ENCODE data around the gene SPRYD4.
"Not testable (repeated sequence)": the region's sequence is repeated elsewhere in the genome, so short reads cannot be mapped to it uniquely, and the experiment has no call there.

SPRYD4 gene

GRCh38 chr12:56434828-56435227 is 33.5 kb upstream of the SPRYD4 start:
- H3K27me3 Mint-ChIP-seq (ENCODE audit: low read depth): no peaks in the 10 kb centered on the region
- no peaks in the 10 kb centered on the region for H3K9me3 Mint-ChIP-seq
- peaks cover 13% of the 10 kb centered on the region for H3K36me3 Mint-ChIP-seq (ENCODE audit: low read depth)
- H3K4me3 Mint-ChIP-seq: no peak overlapping the region
- H3K4me1 Mint-ChIP-seq: no peaks in the 10 kb centered on the region
- no peak overlapping the region for H3K27ac Mint-ChIP-seq
- TF ChIP-seq, protein P1, sequence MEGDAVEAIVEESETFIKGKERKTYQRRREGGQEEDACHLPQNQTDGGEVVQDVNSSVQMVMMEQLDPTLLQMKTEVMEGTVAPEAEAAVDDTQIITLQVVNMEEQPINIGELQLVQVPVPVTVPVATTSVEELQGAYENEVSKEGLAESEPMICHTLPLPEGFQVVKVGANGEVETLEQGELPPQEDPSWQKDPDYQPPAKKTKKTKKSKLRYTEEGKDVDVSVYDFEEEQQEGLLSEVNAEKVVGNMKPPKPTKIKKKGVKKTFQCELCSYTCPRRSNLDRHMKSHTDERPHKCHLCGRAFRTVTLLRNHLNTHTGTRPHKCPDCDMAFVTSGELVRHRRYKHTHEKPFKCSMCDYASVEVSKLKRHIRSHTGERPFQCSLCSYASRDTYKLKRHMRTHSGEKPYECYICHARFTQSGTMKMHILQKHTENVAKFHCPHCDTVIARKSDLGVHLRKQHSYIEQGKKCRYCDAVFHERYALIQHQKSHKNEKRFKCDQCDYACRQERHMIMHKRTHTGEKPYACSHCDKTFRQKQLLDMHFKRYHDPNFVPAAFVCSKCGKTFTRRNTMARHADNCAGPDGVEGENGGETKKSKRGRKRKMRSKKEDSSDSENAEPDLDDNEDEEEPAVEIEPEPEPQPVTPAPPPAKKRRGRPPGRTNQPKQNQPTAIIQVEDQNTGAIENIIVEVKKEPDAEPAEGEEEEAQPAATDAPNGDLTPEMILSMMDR (IDR thresholded peaks at IDR 0.05; ENCODE audit: unreplicated experiment in 3 of 3): no peak

DNA sequence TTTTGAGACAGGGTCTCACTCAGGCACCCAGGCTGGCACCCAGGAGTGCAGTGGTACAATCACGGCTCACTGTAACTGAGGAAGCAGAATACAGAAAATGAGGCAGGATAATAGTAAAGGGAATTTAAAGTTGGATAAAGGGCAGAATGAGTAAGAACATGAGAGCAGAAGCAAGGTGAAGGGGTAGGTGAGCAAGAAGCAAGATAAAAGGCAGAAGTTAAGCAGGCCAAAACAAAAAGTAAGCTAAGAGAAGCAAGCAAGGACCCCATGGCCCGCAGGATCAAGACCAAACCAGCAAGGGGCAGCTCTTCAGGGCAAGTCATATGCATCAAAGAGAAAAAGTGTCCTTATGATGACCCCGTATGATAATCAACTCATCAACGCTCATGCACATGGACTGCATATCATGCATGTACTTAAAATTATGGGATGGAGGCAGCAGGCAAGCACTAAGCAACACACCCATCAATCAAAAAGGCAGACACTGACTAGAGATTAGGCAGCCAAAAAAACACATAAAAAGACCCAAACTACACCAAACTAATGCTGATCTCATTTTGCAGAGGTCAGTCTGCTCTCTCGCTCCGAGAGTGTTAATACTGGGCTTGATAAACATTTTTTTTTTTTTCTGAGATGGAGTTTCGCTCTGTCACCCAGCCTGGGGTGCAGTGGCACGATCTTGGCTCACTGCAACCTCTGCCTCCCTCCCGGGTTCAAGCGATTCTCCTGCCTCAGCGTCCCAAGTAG is 30.8 kb upstream of the SPRYD4 start:
- H3K27me3 Mint-ChIP-seq (ENCODE audit: low read depth): no peaks in the 10 kb centered on the region
- no peaks in the 10 kb centered on the region for H3K9me3 Mint-ChIP-seq
- H3K4me1 Mint-ChIP-seq: no peaks in the 10 kb centered on the region
- no peak overlapping the region for H3K4me3 Mint-ChIP-seq
- TF ChIP-seq, protein P1 (IDR thresholded peaks at IDR 0.05; ENCODE audit: unreplicated experiment in 3 of 3): no peak
- H3K36me3 Mint-ChIP-seq (ENCODE audit: low read depth): peaks cover 10% of the 10 kb centered on the region
- H3K27ac Mint-ChIP-seq: peak overlapping the region in 2 of 3 experiments; percentile 2 to 13

DNA sequence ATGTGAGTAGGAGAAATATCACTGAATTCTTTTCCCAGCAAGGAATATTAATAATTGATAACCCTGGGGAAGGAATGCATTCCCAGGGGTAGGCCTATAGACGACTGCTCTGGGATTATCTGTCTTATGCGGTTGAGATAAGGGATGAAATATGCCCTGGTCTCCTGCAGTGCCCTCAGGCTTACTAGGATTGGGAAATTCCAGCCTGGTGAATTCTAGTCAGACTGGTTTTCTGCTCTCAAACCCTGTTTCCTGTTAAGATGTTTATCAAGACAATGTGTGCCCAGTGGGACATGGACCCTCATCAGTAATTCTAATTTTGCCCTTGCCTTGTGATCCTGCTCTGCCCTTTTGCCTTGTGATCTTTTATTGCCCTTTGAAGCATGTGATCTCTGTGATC is 25.2 kb upstream of the SPRYD4 start:
- peaks cover 42% of the 10 kb centered on the region for H3K36me3 Mint-ChIP-seq (ENCODE audit: low read depth)
- not testable (repeated sequence) for H3K27me3 Mint-ChIP-seq (ENCODE audit: low read depth); H3K4me3 Mint-ChIP-seq; H3K4me1 Mint-ChIP-seq
- peaks cover 13% of the 10 kb centered on the region for H3K9me3 Mint-ChIP-seq
- peak overlapping the region in 1 of 3 experiments; percentile 13 for H3K27ac Mint-ChIP-seq

DNA sequence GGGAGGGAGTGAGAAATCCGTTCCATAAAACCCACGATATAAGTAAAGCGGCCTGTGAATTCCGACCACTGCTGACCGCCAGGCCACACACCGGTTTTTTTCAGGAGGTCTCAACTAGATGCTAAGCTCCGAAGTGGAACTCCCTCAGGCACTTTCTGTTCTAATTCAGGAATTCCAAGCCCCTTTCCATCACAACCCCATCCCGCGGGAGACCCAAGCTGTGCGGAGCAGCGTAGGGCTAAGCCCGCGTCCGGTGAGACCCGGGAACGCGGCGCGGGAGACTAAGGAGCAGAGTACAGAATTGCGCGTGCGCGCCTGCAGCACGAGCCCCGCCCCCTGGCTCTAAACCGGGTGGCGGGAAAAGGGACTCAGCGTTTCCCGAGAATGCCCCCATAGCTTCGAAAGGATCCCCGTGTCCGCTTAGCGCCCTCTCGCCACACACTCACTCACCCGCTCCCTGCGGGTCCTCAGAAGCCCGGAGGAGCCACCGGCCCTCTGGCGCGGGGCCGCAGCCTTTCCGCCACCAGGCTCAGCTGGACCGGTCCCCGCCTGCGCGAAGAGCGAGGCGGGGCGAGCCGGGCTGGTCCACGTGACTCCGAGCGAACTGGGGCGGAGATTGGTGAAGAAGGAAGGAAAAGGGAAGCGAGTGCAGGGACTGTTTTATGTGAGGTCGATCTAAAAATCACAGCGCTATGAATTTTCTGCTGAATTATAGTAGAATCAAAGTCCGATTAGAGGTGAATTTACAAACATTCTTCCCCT is 19.3 kb upstream of the SPRYD4 start, which contains the start of gene TIMELESS:
TIMELESS (minus strand) TSS at position 567 of the 762 bp plus-strand sequence. CDS start 15,256 bp downstream, outside the sequence.
- peaks cover 25% of the 10 kb centered on the region for H3K36me3 Mint-ChIP-seq (ENCODE audit: low read depth)
- peak within 1 kb of the TSS; percentile 97 to 99 (median 99) for H3K27ac Mint-ChIP-seq
- peaks cover 8% of the 10 kb centered on the region for H3K9me3 Mint-ChIP-seq
- peak within 1 kb of the TSS; percentile 90 to 94 (median 92) for H3K4me3 Mint-ChIP-seq
- peaks cover 39% of the 10 kb centered on the region for H3K4me1 Mint-ChIP-seq
- TF ChIP-seq, protein P1 (IDR thresholded peaks at IDR 0.05; ENCODE audit: unreplicated experiment in 3 of 3): no peak
- no peaks in the 10 kb centered on the region for H3K27me3 Mint-ChIP-seq (ENCODE audit: low read depth)

- TF ChIP-seq, protein P1 (IDR thresholded peaks at IDR 0.05; ENCODE audit: unreplicated experiment in 3 of 3): no peak
- Mint-ChIP-seq H3K27ac (peak overlapping the region; percentile 97 to 99 (median 99)), H3K27me3 (ENCODE audit: low read depth) (no peaks in the 10 kb centered on the region), H3K4me3 (peak overlapping the region; percentile 90 to 94 (median 92)), H3K4me1 (peaks cover 39% of the 10 kb centered on the region), H3K9me3 (peaks cover 4% of the 10 kb centered on the region), H3K36me3 (ENCODE audit: low read depth) (peaks cover 20% of the 10 kb centered on the region)
These were observed 18.8 kb upstream of the SPRYD4 start for GRCh38 chr12:56449622-56449984.

DNA sequence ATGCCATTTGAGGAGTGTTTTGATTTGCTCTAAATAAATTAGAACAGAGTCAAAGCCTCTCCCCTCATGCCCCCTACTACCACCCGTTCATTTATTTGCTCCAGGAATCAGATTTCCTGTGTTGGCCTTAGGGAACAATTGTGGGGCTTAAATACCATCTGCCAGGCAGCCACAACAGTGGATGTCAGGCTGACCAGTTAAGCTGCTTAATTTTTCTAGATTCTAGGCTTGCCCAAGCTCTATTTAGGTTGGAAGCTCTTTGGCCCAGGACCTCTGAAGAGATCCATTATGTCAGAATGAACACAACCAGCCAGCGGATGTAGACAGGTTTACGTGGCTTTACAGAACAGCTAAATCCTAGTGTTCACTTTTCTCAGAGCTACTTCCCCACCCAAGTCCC is 18.1 kb upstream of the SPRYD4 start:
- Mint-ChIP-seq H3K4me3 (peak overlapping the region; percentile 90 to 94 (median 92)), H3K36me3 (ENCODE audit: low read depth) (peaks cover 16% of the 10 kb centered on the region), H3K9me3 (peaks cover 4% of the 10 kb centered on the region), H3K27me3 (ENCODE audit: low read depth) (no peaks in the 10 kb centered on the region), H3K4me1 (peaks cover 39% of the 10 kb centered on the region), H3K27ac (peak overlapping the region; percentile 97 to 99 (median 99))
- TF ChIP-seq, protein P1 (IDR thresholded peaks at IDR 0.05; ENCODE audit: unreplicated experiment in 3 of 3): no peak

All from nephron (organoid).